Mesothelial cell of epicardium (in vitro differentiated cells): Measurements from ENCODE around the gene CD99. TPM values are rescaled to one million over a fixed set of nuclear protein-coding genes. Genes with fewer than 3 reads are reported as not detected.
A peak's percentile ranks its signal among the peaks of the same experiment; 100 is the strongest.

ENCODE experiments used
- DNase-seq, 2 experiments: peaks; one replicate each; pipeline ENCODE4 v3.0.0; 2021; ENCODE audit warnings: low spot score in 2 of 2; ENCODE audit not compliant: unreplicated experiment in 2 of 2
- H3K27ac Mint-ChIP-seq: 2 replicates; pipeline ENCODE4 v1.8.0; 2021; ENCODE audit warnings: mixed read lengths
- H3K27me3 Mint-ChIP-seq: 2 replicates; pipeline ENCODE4 v1.8.0; 2021; ENCODE audit warnings: low read depth, mixed read lengths
- H3K36me3 Mint-ChIP-seq: 2 replicates; pipeline ENCODE4 v1.8.0; 2021; ENCODE audit warnings: mixed read lengths
- H3K4me1 Mint-ChIP-seq: 2 replicates; pipeline ENCODE4 v1.8.0; 2021; ENCODE audit warnings: mixed read lengths
- H3K4me3 Mint-ChIP-seq: 2 replicates; pipeline ENCODE4 v1.8.0; 2021; ENCODE audit warnings: mild to moderate bottlenecking, moderate library complexity, mixed read lengths
- H3K9me3 Mint-ChIP-seq: 2 replicates; pipeline ENCODE4 v1.8.0; 2021; ENCODE audit warnings: mixed read lengths
- total RNA-seq: library from RNA; stranded (reverse); gene quantifications from 3 replicates; pipeline ENCODE4 v1.2.1, GENCODE V29; 2021
- TF ChIP-seq, protein P1 (sequence below): fragments of 200-600 bp; sonication (generic); IDR thresholded peaks from one replicate; pipeline ENCODE4 v1.5.0; 2021; ENCODE audit warnings: antibody characterized with exemption; ENCODE audit not compliant: unreplicated experiment

CD99 gene
- total RNA-seq, 1 donor from 2014 or later: 244 TPM

DNA sequence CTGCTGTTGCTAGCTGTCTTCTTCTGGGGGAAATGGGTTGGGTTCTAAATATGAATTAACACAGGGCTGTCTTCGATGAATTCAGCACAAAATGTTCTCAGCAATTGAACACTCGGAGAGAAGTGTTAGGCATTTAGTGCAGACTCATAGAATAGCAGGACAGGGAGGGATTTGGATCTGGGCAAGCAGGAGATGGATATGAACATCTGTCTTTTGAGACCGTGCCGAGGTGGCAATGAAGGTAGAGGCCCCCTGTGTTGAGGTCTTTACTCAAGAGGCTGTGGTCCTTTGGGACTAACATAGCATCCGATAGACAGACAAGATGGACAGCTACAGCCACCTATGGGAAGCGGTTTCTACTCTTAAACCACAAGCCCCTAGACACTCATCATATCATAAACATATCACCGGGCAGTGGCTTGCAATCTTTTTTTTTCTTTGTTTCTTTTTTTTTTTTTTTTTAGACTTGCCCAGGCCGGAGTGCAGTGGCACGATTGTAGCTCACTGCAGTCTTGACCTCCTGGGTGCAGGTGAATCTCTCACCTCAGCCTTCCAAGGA lies 6.7 kb downstream of the CD99 start:
- H3K9me3 Mint-ChIP-seq: peaks cover 6% of the 10 kb centered on the region
- no peak for DNase-seq
- TF ChIP-seq, protein P1, sequence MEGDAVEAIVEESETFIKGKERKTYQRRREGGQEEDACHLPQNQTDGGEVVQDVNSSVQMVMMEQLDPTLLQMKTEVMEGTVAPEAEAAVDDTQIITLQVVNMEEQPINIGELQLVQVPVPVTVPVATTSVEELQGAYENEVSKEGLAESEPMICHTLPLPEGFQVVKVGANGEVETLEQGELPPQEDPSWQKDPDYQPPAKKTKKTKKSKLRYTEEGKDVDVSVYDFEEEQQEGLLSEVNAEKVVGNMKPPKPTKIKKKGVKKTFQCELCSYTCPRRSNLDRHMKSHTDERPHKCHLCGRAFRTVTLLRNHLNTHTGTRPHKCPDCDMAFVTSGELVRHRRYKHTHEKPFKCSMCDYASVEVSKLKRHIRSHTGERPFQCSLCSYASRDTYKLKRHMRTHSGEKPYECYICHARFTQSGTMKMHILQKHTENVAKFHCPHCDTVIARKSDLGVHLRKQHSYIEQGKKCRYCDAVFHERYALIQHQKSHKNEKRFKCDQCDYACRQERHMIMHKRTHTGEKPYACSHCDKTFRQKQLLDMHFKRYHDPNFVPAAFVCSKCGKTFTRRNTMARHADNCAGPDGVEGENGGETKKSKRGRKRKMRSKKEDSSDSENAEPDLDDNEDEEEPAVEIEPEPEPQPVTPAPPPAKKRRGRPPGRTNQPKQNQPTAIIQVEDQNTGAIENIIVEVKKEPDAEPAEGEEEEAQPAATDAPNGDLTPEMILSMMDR: no peak
- peaks cover 15% of the 10 kb centered on the region for H3K36me3 Mint-ChIP-seq
- H3K27me3 Mint-ChIP-seq: no peaks in the 10 kb centered on the region
- peaks cover 64% of the 10 kb centered on the region for H3K4me1 Mint-ChIP-seq
- peak overlapping the region; percentile 37 for H3K27ac Mint-ChIP-seq
- no peak overlapping the region for H3K4me3 Mint-ChIP-seq

DNA sequence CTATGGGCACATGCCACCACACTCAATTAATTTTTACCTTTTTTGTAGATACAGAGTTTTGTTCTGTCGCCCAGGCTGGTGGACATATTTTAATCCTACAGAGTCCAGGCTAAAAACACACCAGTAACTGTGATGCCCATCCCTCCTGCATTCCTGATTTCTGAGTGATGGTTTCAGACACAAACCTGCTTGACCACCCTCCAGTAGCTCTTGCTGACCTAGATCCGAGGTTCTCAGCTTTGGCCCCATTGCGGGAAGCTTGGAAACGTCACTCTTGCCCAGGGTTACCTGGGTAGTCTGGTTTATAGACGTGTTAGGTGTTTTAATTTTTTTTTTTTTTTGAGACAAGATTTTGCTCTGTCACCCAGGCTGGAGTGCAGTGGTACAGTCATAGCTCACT lies 7.5 kb downstream of the CD99 start:
- no peak for DNase-seq
- peaks cover 58% of the 10 kb centered on the region for H3K4me1 Mint-ChIP-seq
- peak overlapping the region; percentile 80 for H3K27ac Mint-ChIP-seq
- no peak overlapping the region for H3K4me3 Mint-ChIP-seq
- H3K36me3 Mint-ChIP-seq: peaks cover 15% of the 10 kb centered on the region
- H3K27me3 Mint-ChIP-seq: no peaks in the 10 kb centered on the region
- TF ChIP-seq, protein P1: no peak
- peaks cover 6% of the 10 kb centered on the region for H3K9me3 Mint-ChIP-seq

DNA sequence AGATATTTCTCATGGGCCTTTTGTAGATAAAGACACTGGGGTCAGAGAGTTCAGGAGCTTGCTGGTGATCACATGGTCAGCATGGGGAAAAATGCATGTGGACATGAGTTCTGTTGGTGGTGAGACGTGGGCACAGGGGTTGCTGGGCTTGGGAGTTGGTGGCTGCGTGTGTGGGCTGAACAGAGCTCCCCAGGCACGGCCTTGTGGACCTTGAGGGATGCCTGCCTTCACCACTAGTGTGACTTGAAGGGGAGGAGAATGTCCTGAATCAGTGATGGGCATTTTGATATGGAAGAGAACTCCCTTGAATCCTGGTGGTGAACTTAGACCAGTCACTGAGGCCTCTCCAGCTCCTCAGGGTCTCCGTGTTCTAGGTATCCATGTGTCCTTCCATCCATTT lies 8.9 kb downstream of the CD99 start:
- Mint-ChIP-seq H3K27ac (no peak overlapping the region), H3K4me1 (peaks cover 52% of the 10 kb centered on the region), H3K9me3 (peaks cover 6% of the 10 kb centered on the region), H3K36me3 (peaks cover 15% of the 10 kb centered on the region), H3K27me3 (no peaks in the 10 kb centered on the region), H3K4me3 (no peak overlapping the region)
- no peak for DNase-seq
- TF ChIP-seq, protein P1: no peak

DNA sequence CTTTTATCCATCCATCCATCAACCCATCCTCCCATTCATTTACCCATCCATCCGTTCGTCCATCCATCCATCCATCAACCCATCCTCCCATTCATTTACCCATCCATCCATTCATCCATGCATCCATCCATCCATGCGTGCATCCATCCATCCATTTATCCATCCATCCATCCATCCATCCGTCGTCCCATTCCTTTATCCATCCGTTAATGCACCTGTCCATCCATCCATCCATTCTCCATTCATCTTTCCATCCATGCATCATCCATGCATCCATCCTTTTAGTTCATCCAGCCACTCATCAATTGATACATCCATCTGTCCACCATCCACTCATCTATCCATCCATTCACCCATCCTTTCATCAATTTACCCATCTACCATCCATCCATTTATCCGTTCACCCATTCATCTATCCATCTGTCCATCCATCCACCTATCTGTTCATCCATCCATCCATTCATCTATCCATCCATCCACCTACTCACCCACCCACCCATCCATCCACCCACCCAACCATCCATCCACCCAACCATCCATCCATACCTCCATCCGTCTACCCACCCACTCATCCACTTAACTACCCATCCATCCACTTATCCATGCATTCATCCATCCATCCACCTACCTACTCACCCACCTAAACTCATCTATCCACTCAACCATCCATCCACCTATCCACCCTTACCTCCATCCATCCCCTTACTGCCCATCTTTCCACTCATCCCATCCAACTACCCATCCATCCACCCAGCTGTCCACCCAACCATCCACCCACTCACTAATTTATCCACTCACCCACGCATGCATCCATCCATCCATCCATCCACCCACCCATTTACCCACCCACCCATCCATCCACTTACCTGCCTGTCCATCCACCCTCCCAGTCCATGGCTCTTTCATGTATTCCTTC lies 9.6 kb downstream of the CD99 start:
- H3K36me3 Mint-ChIP-seq: peaks cover 15% of the 10 kb centered on the region
- H3K27me3 Mint-ChIP-seq: no peaks in the 10 kb centered on the region
- peaks cover 6% of the 10 kb centered on the region for H3K9me3 Mint-ChIP-seq
- no peak overlapping the region for H3K4me3 Mint-ChIP-seq
- DNase-seq: no peak
- no peak overlapping the region for H3K27ac Mint-ChIP-seq
- H3K4me1 Mint-ChIP-seq: peaks cover 48% of the 10 kb centered on the region
- TF ChIP-seq, protein P1: no peak

DNA sequence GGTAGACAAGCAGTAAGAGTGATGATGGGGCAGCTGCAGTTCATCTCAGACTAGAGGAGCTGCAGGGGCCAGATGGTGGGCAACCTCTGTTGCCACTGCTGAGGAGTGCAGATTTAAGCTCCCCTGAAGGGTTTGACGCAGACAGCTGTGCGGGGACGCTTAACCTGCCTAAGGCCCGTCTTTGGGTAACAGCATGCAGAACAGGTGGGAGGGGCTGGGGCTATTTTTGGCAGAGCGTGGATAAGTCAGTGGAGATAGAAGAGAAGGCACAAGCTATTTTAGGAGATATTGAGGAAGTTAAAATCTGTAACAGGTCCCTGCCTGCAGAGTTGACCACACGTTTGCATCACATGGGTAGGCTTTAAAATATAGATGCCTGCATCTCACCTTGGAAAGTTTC lies 10.5 kb downstream of the CD99 start:
- Mint-ChIP-seq H3K36me3 (peaks cover 15% of the 10 kb centered on the region), H3K4me3 (no peak overlapping the region), H3K27me3 (no peaks in the 10 kb centered on the region), H3K9me3 (peaks cover 6% of the 10 kb centered on the region), H3K27ac (peak overlapping the region; percentile 39), H3K4me1 (peaks cover 41% of the 10 kb centered on the region)
- TF ChIP-seq, protein P1: no peak
- DNase-seq: no peak
